Measurements from ENCODE around the gene KCND3. TPM values are rescaled to one million over a fixed set of nuclear protein-coding genes. Genes with fewer than 3 reads are reported as not detected.

The KCND3 gene
- total and polyA plus RNA-seq, 4 donors = 1.1 to 25.3 (median 12.4) TPM

DNA sequence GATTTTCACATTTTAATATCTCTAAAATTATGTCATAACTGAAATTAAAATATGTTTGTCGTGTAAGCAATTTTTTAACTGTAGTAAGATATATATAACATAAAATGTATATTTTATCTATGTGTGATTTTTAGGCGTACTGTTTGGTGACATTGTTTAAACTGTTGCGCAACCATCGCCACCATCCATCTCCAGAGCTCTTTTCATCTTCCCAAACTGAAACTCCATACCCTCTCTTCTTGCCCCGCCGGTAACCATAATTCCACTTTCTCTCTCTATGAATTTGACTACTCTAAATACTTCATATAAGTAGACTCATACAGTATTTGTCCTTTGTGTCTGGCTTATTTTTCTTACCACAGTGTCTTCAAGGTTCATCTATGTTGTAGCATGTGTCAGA lies 167.3 kb downstream of the KCND3 start:
- no peaks in the 10 kb centered on the region for H3K4me1 ChIP-seq (ENCODE audit: control insufficient read depth in 1 of 2, insufficient read depth in 2 of 2, low read length in 2 of 2)
- DNase-seq (no peak), ATAC-seq (ENCODE audit: low FRiP score) (no peak)
- 92% methylated on average over 6 of the region's 6 CpGs for WGBS, 2 donors
- H3K27me3 ChIP-seq (ENCODE audit: control insufficient read depth in 1 of 2, insufficient read depth in 2 of 2, low read length in 1 of 2) = no peaks in the 10 kb centered on the region
- intact Hi-C loops (cut with DNase I) = no loop called here
- peaks cover 1% of the 10 kb centered on the region for H3K9me3 ChIP-seq (ENCODE audit: control insufficient read depth, low read length)
- no peak overlapping the region for H3K4me3 ChIP-seq (ENCODE audit: low read length in 2 of 2)
- no peaks in the 10 kb centered on the region for H3K36me3 ChIP-seq (ENCODE audit: control insufficient read depth in 1 of 2, insufficient read depth in 2 of 2, low read length in 1 of 2)
- H3K27ac ChIP-seq (ENCODE audit: low read depth in 1 of 2, low read length in 2 of 2) = no peak overlapping the region

DNA sequence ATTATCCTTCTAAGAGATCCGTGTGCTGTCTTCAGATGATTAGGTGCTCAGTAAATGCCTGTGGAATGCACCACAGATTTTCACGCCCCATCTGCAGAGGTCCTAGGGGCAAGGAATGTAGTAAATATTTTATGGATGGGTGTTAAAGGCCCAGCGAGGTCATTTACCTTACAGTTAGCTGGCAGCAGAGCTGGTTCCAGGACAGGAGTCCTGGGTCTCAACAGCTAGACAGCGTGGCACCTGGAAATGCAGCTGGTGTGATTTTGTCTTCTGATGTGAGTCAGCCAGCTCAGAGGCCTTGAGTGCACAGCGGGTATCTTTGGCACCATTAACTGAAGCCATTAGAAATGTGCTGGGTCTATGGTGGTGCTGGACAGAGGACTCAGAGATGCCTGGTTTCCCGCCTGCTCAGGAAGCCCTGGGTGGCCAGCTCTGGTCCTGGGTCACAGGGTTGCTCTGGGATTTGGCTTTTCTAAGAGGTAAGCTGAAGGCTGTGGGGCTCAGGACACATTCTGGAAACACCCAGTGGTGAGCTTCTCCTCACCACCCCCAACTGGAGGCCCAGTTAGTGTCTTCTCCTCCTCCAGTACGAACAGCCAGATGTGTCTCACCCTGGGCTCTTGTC lies 168.2 kb downstream of the KCND3 start:
- intact Hi-C loops (cut with DNase I) = no loop called here
- H3K4me3 ChIP-seq (ENCODE audit: low read length in 2 of 2) = no peak overlapping the region
- DNase-seq (no peak), ATAC-seq (ENCODE audit: low FRiP score) (no peak)
- no peaks in the 10 kb centered on the region for H3K4me1 ChIP-seq (ENCODE audit: control insufficient read depth in 1 of 2, insufficient read depth in 2 of 2, low read length in 2 of 2)
- H3K36me3 ChIP-seq (ENCODE audit: control insufficient read depth in 1 of 2, insufficient read depth in 2 of 2, low read length in 1 of 2) = no peaks in the 10 kb centered on the region
- peaks cover 1% of the 10 kb centered on the region for H3K9me3 ChIP-seq (ENCODE audit: control insufficient read depth, low read length)
- no peaks in the 10 kb centered on the region for H3K27me3 ChIP-seq (ENCODE audit: control insufficient read depth in 1 of 2, insufficient read depth in 2 of 2, low read length in 1 of 2)
- H3K27ac ChIP-seq (ENCODE audit: low read depth in 1 of 2, low read length in 2 of 2) = no peak overlapping the region
- 61 to 66% methylated on average over 7 of the region's 7 CpGs for WGBS, 2 donors

DNA sequence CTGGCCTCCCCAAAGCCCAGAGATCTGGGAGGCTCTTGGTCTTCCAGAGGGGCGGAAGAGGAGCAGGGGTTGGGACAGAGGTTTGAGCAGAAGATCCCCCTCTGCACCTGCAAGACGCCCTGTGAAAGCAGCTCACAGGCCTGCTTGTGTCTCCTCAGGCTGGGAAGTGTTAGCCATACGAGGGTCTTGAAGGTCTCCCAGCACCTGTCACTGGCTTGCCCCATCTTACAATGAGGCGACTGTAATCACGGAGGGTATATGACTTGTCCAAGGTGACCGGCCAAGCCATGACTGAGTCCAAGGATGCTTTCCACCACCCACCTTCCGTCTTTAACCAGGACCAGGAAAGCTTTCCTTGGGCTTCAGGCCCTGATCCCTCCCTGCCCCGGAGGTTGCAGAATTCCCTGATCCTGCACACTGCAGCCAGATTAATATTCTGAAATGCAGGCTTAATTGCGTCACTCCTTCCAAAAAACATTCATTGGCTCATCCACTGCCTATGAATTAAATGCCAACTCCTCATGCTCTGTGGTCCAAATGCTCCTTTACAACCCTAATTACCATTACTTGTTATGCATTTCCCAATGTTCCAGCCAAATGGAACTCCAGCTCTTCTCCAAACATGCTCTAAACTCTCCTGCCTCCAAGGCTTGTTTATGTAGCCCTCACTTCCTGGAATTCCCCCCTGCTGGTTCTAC lies 169.8 kb downstream of the KCND3 start:
- DNase-seq (no peak), ATAC-seq (ENCODE audit: low FRiP score) (no peak)
- Histone ChIP-seq H3K27ac (ENCODE audit: low read depth in 1 of 2, low read length in 2 of 2) (no peak overlapping the region), H3K9me3 (ENCODE audit: control insufficient read depth, low read length) (peaks cover under 1% of the 10 kb centered on the region), H3K36me3 (ENCODE audit: control insufficient read depth in 1 of 2, insufficient read depth in 2 of 2, low read length in 1 of 2) (no peaks in the 10 kb centered on the region), H3K4me1 (ENCODE audit: control insufficient read depth in 1 of 2, insufficient read depth in 2 of 2, low read length in 2 of 2) (no peaks in the 10 kb centered on the region), H3K4me3 (ENCODE audit: low read length in 2 of 2) (no peak overlapping the region), H3K27me3 (ENCODE audit: control insufficient read depth in 1 of 2, insufficient read depth in 2 of 2, low read length in 1 of 2) (no peaks in the 10 kb centered on the region)
- intact Hi-C loops (cut with DNase I) = no loop called here
- WGBS, 2 donors = 75 to 79% methylated on average over 9 of the region's 9 CpGs

DNA sequence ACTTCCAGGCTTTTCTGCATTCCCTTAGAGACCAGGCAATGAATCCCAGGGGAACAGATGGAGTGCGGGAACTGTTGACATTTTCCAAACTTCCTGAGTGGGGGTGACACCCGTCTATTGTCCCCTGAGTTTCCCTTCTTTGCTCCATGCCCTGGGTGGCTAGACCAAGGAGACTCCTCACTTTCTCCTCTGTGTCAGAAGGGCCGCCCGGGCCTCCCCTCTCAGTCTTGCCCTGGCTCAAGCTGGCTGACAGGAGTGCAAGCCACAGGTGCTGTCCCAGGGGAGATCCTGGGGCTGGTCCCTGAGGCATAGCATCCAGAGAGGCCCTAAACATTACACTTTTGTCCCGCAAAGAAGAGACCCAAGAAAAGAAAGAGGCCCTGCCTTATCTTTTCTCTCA lies 170.9 kb downstream of the KCND3 start:
- WGBS, 2 donors = 59 to 75% methylated on average over 5 of the region's 5 CpGs
- intact Hi-C loops (cut with DNase I) = no loop called here
- Histone ChIP-seq H3K4me1 (ENCODE audit: control insufficient read depth in 1 of 2, insufficient read depth in 2 of 2, low read length in 2 of 2) (no peaks in the 10 kb centered on the region), H3K36me3 (ENCODE audit: control insufficient read depth in 1 of 2, insufficient read depth in 2 of 2, low read length in 1 of 2) (no peaks in the 10 kb centered on the region), H3K9me3 (ENCODE audit: control insufficient read depth, low read length) (no peaks in the 10 kb centered on the region), H3K27ac (ENCODE audit: low read depth in 1 of 2, low read length in 2 of 2) (no peak overlapping the region), H3K27me3 (ENCODE audit: control insufficient read depth in 1 of 2, insufficient read depth in 2 of 2, low read length in 1 of 2) (no peaks in the 10 kb centered on the region), H3K4me3 (ENCODE audit: low read length in 2 of 2) (no peak overlapping the region)
- DNase-seq = no peak
- no peak for ATAC-seq (ENCODE audit: low FRiP score)

DNA sequence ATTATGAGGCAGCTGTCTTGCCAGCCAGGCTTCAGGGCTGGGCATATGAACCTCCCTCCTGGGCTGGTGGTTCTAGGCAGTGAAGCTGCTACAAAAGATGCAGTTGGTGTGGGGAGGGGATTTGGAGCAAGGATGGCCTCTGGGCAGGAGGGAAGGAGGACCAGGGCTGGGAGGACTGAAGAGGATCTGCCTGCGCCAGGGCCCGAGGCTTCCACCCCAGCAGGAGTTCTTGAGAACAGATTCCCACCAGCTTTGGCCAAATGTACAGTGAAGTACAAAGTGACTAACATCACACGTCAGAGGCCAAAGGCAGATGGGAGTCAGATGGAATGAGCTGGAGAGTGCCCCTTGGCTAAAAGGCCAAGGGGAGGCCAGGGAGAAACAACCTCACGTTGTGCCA lies 171.4 kb downstream of the KCND3 start:
- 68 to 70% methylated on average over 4 of the region's 4 CpGs for WGBS, 2 donors
- DNase-seq = no peak
- intact Hi-C loops (cut with DNase I) = no loop called here

DNA sequence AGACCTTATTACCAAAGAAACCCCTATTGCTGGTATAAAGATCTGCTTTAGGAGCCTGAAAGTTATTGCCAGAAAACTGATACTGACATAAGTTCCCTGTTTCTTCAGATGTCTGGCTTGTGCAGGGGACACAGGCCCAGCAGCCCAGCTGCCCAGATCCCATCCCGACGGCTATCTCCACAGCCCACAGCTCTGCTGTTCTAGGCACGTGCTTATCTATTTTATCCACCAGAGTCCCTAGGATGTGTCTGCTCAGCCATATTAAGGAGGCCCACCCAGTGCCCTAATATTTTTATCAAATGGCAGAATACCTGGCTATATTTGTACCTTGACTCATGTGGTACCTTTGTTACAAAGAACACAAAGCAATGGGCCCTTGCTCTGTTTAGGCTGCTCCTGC lies 174.8 kb downstream of the KCND3 start:
- no peaks in the 10 kb centered on the region for H3K4me1 ChIP-seq (ENCODE audit: control insufficient read depth in 1 of 2, insufficient read depth in 2 of 2, low read length in 2 of 2)
- H3K9me3 ChIP-seq (ENCODE audit: control insufficient read depth, low read length) = no peaks in the 10 kb centered on the region
- no peak for ATAC-seq (ENCODE audit: low FRiP score)
- 77 to 87% methylated on average over 3 of the region's 3 CpGs for WGBS, 2 donors
- H3K36me3 ChIP-seq (ENCODE audit: control insufficient read depth in 1 of 2, insufficient read depth in 2 of 2, low read length in 1 of 2) = no peaks in the 10 kb centered on the region
- no peak for DNase-seq
- H3K27ac ChIP-seq (ENCODE audit: low read depth in 1 of 2, low read length in 2 of 2) = no peak overlapping the region
- H3K4me3 ChIP-seq (ENCODE audit: low read length in 2 of 2) = no peak overlapping the region
- intact Hi-C loops (cut with DNase I) = no loop called here
- H3K27me3 ChIP-seq (ENCODE audit: control insufficient read depth in 1 of 2, insufficient read depth in 2 of 2, low read length in 1 of 2) = no peaks in the 10 kb centered on the region

More for the DNA sequence above, 171.4 kb downstream of the KCND3 start:
- H3K27ac ChIP-seq (ENCODE audit: low read depth in 1 of 2, low read length in 2 of 2) = no peak overlapping the region
- no peaks in the 10 kb centered on the region for H3K36me3 ChIP-seq (ENCODE audit: control insufficient read depth in 1 of 2, insufficient read depth in 2 of 2, low read length in 1 of 2)
- no peaks in the 10 kb centered on the region for H3K27me3 ChIP-seq (ENCODE audit: control insufficient read depth in 1 of 2, insufficient read depth in 2 of 2, low read length in 1 of 2)
- no peaks in the 10 kb centered on the region for H3K9me3 ChIP-seq (ENCODE audit: control insufficient read depth, low read length)
- no peak for ATAC-seq (ENCODE audit: low FRiP score)
- H3K4me3 ChIP-seq (ENCODE audit: low read length in 2 of 2) = no peak overlapping the region
- no peaks in the 10 kb centered on the region for H3K4me1 ChIP-seq (ENCODE audit: control insufficient read depth in 1 of 2, insufficient read depth in 2 of 2, low read length in 2 of 2)

DNA sequence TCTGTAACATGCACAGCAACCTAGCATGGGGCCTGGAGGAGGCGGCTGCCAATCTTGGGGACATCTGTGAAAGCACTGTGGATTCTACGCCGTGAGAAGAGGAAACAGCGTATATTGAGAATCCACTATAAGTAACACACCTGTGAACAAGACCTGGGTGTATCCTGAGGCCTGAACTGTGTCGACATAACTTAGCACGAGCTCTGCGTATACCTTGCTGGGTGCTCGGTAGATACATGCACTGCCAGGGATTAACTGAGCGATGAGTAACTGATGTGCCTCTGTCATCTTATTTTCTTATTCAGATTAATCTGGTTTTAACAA lies 175.2 kb downstream of the KCND3 start:
- no peaks in the 10 kb centered on the region for H3K36me3 ChIP-seq (ENCODE audit: control insufficient read depth in 1 of 2, insufficient read depth in 2 of 2, low read length in 1 of 2)
- H3K27ac ChIP-seq (ENCODE audit: low read depth in 1 of 2, low read length in 2 of 2) = no peak overlapping the region
- intact Hi-C loops (cut with DNase I) = no loop called here
- no peak overlapping the region for H3K4me3 ChIP-seq (ENCODE audit: low read length in 2 of 2)
- 91 to 94% methylated on average over 9 of the region's 9 CpGs for WGBS, 2 donors
- DNase-seq = no peak
- no peaks in the 10 kb centered on the region for H3K27me3 ChIP-seq (ENCODE audit: control insufficient read depth in 1 of 2, insufficient read depth in 2 of 2, low read length in 1 of 2)
- H3K9me3 ChIP-seq (ENCODE audit: control insufficient read depth, low read length) = no peaks in the 10 kb centered on the region
- H3K4me1 ChIP-seq (ENCODE audit: control insufficient read depth in 1 of 2, insufficient read depth in 2 of 2, low read length in 2 of 2) = no peaks in the 10 kb centered on the region
- ATAC-seq (ENCODE audit: low FRiP score) = no peak

DNA sequence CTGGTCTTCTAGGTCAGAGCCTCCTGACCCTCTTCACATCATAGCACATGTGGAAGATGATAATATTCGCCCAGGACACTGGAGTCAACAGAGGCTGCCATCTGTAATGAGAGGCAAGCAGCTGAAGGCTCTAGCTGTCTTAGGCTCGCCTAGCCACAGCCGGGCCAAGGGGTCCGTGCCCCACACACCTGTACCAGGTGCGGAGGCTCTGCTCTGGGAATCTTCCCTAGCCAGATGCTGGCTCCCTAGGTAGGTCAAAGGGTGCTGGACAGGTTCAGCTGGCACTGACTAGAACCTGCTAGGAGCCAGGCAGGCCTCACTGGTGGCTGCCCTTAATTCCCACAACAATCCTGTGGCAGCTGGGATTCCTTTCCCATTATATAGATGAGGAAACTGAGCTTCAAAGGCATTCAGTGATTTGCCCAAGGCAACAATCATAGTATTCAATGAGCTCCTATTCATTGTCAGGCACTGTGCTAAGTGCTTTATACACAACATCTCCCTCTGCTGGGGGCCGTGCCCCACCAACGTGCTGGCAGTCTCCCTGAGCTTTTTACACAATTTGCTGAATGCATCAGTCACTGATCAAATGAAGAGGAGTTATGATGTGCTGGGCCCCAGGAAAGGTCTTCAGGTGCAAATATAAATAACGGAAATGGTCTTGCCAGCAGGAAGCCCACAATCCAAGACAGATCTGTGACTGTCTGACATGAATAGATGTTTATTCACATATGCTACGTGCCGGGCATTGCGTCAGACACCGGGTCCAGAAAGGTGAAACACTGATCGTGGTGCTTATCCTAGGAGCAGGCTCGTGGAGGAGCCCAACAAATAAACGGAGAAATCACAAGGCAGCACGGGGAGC lies 175.8 kb downstream of the KCND3 start:
- DNase-seq = no peak
- ATAC-seq (ENCODE audit: low FRiP score) = no peak
- Histone ChIP-seq H3K4me3 (ENCODE audit: low read length in 2 of 2) (no peak overlapping the region), H3K4me1 (ENCODE audit: control insufficient read depth in 1 of 2, insufficient read depth in 2 of 2, low read length in 2 of 2) (no peaks in the 10 kb centered on the region), H3K36me3 (ENCODE audit: control insufficient read depth in 1 of 2, insufficient read depth in 2 of 2, low read length in 1 of 2) (no peaks in the 10 kb centered on the region), H3K9me3 (ENCODE audit: control insufficient read depth, low read length) (no peaks in the 10 kb centered on the region), H3K27ac (ENCODE audit: low read depth in 1 of 2, low read length in 2 of 2) (no peak overlapping the region), H3K27me3 (ENCODE audit: control insufficient read depth in 1 of 2, insufficient read depth in 2 of 2, low read length in 1 of 2) (no peaks in the 10 kb centered on the region)
- 76 to 78% methylated on average over 16 of the region's 16 CpGs for WGBS, 2 donors
- intact Hi-C loops (cut with DNase I) = no loop called here

Data from aorta (tissue), 5 donors.